Measurements from ENCODE around the gene NPL.

The NPL gene

DNA sequence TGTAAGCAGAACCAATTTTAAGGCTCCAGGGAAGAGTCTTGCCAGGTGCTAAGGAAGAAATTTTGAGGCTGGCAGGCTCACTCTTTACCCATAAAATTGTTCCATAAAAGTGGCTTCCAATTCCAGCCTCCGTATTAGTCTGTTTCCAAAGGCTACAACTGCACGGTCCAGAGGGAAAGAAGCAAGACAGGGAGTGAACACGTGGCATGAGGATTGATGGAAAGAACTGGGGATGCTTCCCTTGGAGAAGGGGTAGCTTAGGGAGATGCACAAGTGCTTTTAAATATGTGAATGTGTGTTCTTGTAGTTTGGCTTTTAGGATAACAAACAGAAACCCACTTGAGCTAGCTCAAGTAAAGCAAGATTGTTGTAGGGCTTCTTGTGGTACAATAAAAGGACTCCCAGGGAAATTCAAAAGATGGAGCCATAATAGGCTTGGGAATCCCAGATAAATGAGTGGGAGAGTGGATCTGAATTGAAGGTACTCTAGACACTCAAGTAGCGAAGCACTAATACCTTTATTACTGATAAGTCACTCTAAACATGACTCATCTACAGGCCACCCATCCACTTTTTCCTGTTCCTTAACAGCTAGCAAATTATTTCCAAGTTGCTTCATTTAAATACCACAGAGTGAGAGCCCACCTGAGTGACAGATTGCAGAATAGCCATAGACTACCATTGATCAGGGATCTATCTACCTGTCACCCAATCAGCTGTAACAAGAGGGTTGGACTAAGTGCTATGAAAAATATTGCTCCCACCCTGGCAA, 34.8 kb upstream of the NPL start:
- Histone ChIP-seq H3K4me1 (ENCODE audit: control insufficient read depth in 1 of 2, insufficient read depth in 1 of 2, low read depth in 1 of 2, low read length in 1 of 2) (no peaks in the 10 kb centered on the region), H3K9me3 (no peaks in the 10 kb centered on the region), H3K4me3 (ENCODE audit: low read depth in 1 of 2, low read length in 1 of 2) (no peak overlapping the region), H3K27ac (no peak overlapping the region), H3K36me3 (no peaks in the 10 kb centered on the region), H3K27me3 (peaks cover 29% of the 10 kb centered on the region)
- TF ChIP-seq CTCF (IDR thresholded peaks at IDR 0.05) = no peak

GRCh38 chr1:182755632-182756031, 33.9 kb upstream of the NPL start:
- no peak overlapping the region for H3K4me3 ChIP-seq (ENCODE audit: low read depth in 1 of 2, low read length in 1 of 2)
- TF ChIP-seq CTCF (IDR thresholded peaks at IDR 0.05) = no peak
- no peaks in the 10 kb centered on the region for H3K9me3 ChIP-seq
- no peaks in the 10 kb centered on the region for H3K36me3 ChIP-seq
- peaks cover 20% of the 10 kb centered on the region for H3K27me3 ChIP-seq
- H3K4me1 ChIP-seq (ENCODE audit: control insufficient read depth in 1 of 2, insufficient read depth in 1 of 2, low read depth in 1 of 2, low read length in 1 of 2) = no peaks in the 10 kb centered on the region
- no peak overlapping the region for H3K27ac ChIP-seq

GRCh38 chr1:182756423-182756822, 33.1 kb upstream of the NPL start:
- Histone ChIP-seq H3K27me3 (peaks cover 12% of the 10 kb centered on the region), H3K36me3 (no peaks in the 10 kb centered on the region), H3K4me3 (ENCODE audit: low read depth in 1 of 2, low read length in 1 of 2) (no peak overlapping the region), H3K4me1 (ENCODE audit: control insufficient read depth in 1 of 2, insufficient read depth in 1 of 2, low read depth in 1 of 2, low read length in 1 of 2) (no peaks in the 10 kb centered on the region), H3K27ac (no peak overlapping the region), H3K9me3 (no peaks in the 10 kb centered on the region)
- no peak for TF ChIP-seq CTCF (IDR thresholded peaks at IDR 0.05)

DNA sequence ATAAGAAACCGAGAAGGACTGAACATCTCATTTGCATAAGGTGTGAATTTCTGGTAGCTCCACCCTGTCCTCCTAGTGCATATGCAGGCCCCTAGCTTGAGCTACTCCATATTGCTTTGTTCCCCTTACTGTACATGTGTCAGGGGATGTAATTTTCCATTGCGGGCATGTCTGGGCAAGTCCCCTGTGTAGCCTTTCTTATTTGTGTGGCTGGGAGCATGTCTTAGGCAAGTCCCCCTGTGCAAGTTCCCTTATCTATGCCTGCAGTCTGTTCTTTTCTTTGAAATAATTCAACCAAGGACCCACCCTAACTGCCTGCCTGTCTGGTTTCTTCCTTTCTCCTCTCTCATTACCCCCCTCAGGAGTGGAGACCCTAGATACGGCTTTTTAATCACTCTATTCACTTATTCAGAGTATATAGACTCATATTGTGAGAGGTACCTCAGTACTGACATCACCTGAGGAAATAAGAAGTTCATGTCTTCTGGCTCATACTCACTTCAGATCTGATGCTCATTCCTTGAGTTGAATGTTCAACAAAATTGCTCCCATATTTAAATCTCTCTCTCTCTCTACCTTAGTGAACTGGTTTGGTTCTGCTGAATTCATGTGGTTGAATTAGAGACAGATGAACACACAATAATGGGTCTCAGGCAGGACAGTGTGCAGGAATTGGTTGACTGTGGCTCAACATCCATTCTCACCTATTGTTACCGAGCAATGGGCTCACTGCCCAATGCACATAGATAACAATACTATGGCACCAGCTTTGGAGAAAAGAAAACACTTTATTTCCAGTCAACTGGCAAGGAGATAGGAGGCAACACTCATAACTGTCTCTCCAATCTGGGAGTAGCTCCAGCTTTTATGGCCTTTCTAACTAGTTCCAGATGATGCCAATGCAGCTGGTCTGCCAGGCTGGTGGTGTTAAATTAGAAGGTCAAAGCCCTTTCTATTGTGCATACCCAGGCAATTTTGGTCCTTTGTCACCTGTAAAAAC, 27.9 kb upstream of the NPL start:
- H3K9me3 ChIP-seq = no peaks in the 10 kb centered on the region
- no peak overlapping the region for H3K4me3 ChIP-seq (ENCODE audit: low read depth in 1 of 2, low read length in 1 of 2)
- no peaks in the 10 kb centered on the region for H3K4me1 ChIP-seq (ENCODE audit: control insufficient read depth in 1 of 2, insufficient read depth in 1 of 2, low read depth in 1 of 2, low read length in 1 of 2)
- H3K36me3 ChIP-seq = no peaks in the 10 kb centered on the region
- no peak for TF ChIP-seq CTCF (IDR thresholded peaks at IDR 0.05)
- H3K27ac ChIP-seq = no peak overlapping the region
- peaks cover 16% of the 10 kb centered on the region for H3K27me3 ChIP-seq

- Histone ChIP-seq H3K27ac (no peak overlapping the region), H3K27me3 (peaks cover 16% of the 10 kb centered on the region), H3K4me1 (ENCODE audit: control insufficient read depth in 1 of 2, insufficient read depth in 1 of 2, low read depth in 1 of 2, low read length in 1 of 2) (no peaks in the 10 kb centered on the region), H3K9me3 (no peaks in the 10 kb centered on the region), H3K36me3 (no peaks in the 10 kb centered on the region), H3K4me3 (ENCODE audit: low read depth in 1 of 2, low read length in 1 of 2) (no peak overlapping the region)
- no peak for TF ChIP-seq CTCF (IDR thresholded peaks at IDR 0.05)
Observed at GRCh38 chr1:182762536-182762935, 27.0 kb upstream of the NPL start.

Measured in neutrophil (primary cell).